NB4 (cell line): Measurements from ENCODE around the gene SH3BP4.

Experiments used
- DNase-seq: peaks from one replicate; pipeline ENCODE4 v3.0.0; 2010; ENCODE audit warnings: low read depth
- H3K4me3 ChIP-seq: one replicate; pipeline ENCODE4 v1.5.1; 2011; ENCODE audit warnings: mild to moderate bottlenecking, low read depth, low read length, moderate library complexity
- MAX ChIP-seq: IDR thresholded peaks from 2 replicates; pipeline ENCODE4 v1.6.1; 2011; ENCODE audit warnings: low read depth, low read length
- MYC ChIP-seq: IDR thresholded peaks from 2 replicates; pipeline ENCODE4 v1.6.1; 2011; ENCODE audit warnings: low read depth, low read length
- POLR2A ChIP-seq: IDR thresholded peaks from 2 replicates; pipeline ENCODE4 v1.6.1; 2011; ENCODE audit warnings: mild to moderate bottlenecking; ENCODE audit not compliant: insufficient read length; ENCODE audit errors: extremely low read depth
- TF ChIP-seq, protein P1 (sequence below): IDR thresholded peaks from one replicate; pipeline ENCODE4 v1.5.1; 2012; ENCODE audit warnings: low read depth, low read length

Gene SH3BP4

DNA sequence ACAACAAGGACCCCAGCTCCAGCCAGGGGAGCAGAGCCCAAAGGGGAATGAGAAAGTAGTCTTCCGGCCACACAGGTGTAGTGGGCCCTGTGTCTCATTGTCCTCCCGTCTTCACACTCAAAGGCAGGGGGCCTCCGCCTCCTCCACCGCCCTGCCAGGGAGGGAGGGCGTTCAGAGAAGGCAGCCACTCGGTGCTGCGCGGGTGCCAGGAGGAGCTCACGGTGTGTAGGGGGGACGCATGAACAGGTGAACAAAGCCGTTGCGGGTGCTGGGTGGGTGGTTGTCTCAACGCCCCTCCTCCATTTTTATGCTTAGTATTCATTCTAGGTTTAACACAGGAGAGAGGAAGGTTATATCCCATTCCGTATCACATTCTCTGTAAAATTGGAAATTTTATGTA, 36.7 kb downstream of the SH3BP4 start:
- no peak for DNase-seq
- H3K4me3 ChIP-seq: no peak overlapping the region
- TF ChIP-seq MAX: no peak
- no peak for TF ChIP-seq MYC
- TF ChIP-seq POLR2A: no peak
- TF ChIP-seq, protein P1, sequence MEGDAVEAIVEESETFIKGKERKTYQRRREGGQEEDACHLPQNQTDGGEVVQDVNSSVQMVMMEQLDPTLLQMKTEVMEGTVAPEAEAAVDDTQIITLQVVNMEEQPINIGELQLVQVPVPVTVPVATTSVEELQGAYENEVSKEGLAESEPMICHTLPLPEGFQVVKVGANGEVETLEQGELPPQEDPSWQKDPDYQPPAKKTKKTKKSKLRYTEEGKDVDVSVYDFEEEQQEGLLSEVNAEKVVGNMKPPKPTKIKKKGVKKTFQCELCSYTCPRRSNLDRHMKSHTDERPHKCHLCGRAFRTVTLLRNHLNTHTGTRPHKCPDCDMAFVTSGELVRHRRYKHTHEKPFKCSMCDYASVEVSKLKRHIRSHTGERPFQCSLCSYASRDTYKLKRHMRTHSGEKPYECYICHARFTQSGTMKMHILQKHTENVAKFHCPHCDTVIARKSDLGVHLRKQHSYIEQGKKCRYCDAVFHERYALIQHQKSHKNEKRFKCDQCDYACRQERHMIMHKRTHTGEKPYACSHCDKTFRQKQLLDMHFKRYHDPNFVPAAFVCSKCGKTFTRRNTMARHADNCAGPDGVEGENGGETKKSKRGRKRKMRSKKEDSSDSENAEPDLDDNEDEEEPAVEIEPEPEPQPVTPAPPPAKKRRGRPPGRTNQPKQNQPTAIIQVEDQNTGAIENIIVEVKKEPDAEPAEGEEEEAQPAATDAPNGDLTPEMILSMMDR: no peak

- no peak overlapping the region for H3K4me3 ChIP-seq
- TF ChIP-seq, protein P1: no peak
- TF ChIP-seq MAX: no peak
- DNase-seq: no peak
Measured at GRCh38 chr2:234989183-234989701, 37.4 kb downstream of the SH3BP4 start.

DNA sequence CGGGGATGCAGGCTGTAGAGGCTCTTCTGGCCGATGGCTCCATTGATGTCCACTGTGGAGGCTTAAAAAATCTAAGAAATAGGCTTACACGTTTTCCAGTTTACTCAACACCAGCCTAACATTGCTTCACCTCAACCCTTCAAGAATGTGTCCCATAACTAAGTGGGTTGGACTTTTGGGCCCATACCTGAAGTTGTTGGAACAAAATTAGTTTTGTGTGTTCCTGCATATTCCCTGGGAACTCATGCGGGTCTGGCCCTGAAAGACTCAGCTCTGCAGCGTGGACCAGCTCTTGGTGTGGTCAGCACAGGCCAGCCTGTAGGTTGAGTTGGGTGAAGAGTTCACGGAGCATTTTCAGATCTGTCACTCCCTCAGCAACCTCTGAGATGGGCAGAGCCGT, 38.5 kb downstream of the SH3BP4 start:
- TF ChIP-seq, protein P1: no peak
- TF ChIP-seq MYC: no peak
- TF ChIP-seq MAX: no peak
- TF ChIP-seq POLR2A: no peak
- H3K4me3 ChIP-seq: no peak overlapping the region
- DNase-seq: no peak

DNA sequence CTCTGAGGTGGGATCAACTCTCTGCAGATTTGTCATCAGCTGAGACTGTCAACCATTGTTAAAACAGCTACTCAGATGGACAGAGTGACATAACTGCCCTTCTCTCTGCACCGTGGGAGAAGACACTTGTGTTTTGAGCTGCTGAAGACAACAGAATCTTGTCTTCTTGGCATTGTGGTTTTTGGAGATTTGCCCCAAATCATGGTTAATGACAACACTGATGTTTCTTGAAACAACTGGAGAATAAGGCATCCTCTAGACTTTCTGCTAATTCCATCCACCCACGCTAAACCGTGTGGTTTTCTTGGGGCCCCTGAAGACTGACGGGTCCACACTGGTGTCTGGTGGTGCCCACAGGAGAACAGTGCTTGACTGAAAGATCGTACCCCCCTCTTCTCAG, 39.5 kb downstream of the SH3BP4 start:
- no peak overlapping the region for H3K4me3 ChIP-seq
- TF ChIP-seq MAX (no peak), POLR2A (no peak), MYC (no peak)
- TF ChIP-seq, protein P1: no peak
- no peak for DNase-seq

DNA sequence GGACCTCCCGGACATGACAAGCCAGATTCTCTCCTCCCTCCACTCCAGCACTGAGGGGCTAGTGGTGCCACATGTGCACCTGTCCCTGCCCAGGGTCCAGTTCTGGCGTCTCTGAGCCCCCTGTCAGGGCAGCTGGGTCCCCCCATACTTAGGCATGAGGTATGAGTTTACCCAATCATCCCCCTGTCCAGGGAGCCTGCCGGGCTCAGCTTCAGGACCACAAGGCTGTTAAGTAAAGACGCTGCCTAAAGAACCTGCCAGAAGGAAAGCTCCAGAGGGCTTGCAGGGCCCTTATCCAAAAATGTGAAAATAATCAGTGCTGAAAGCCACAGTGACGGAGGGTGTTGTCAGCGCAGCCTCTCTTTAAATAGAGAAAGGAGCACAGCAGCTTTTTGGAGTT, 40.0 kb downstream of the SH3BP4 start:
- no peak for DNase-seq
- H3K4me3 ChIP-seq: no peak overlapping the region
- no peak for TF ChIP-seq POLR2A
- TF ChIP-seq, protein P1: no peak
- TF ChIP-seq MYC: no peak
- no peak for TF ChIP-seq MAX

GRCh38 chr2:234992196-234992595, 40.4 kb downstream of the SH3BP4 start:
- TF ChIP-seq, protein P1: no peak
- TF ChIP-seq MYC (no peak), MAX (no peak), POLR2A (no peak)
- no peak for DNase-seq
- H3K4me3 ChIP-seq: no peak overlapping the region
